Natural killer cell treated with Interleukin-12 subunit alpha and Interleukin-12 subunit beta and Interleukin-15 and Interleukin-18, amount 100 ng/mL, for 72 hours (primary cell): ENCODE results near the gene PHOX2A. TPM values are rescaled to one million over a fixed set of nuclear protein-coding genes. Genes with fewer than 3 reads are reported as not detected.

Experiments used
- ATAC-seq, 2 donors: fragments of 150-1000 bp; cut with Tn5 transposase in 1 of 2; sonication (Bioruptor Pico), chemical (Tn5 transposase) in 1 of 2; 2 replicates each; pipeline ENCODE4 v1.10.0; 2021
- DNase-seq: peaks from one replicate; pipeline ENCODE4 v3.0.0; 2022; ENCODE audit warnings: low spot score
- H3K27ac Mint-ChIP-seq, 2 donors: 1 replicate in 1 of 2; 2 replicates in 1 of 2; pipeline ENCODE4 v1.8.0; 2022; ENCODE audit warnings: mixed read lengths in 2 of 2, mild to moderate bottlenecking in 1 of 2, moderate library complexity in 1 of 2
- H3K27me3 Mint-ChIP-seq, 2 donors: 1 replicate in 1 of 2; 2 replicates in 1 of 2; pipeline ENCODE4 v1.8.0; 2022; ENCODE audit warnings: mixed read lengths in 2 of 2
- H3K36me3 Mint-ChIP-seq: one replicate; pipeline ENCODE4 v1.8.0; 2022; ENCODE audit warnings: mixed read lengths
- H3K4me1 Mint-ChIP-seq, 2 donors: 1 replicate in 1 of 2; 2 replicates in 1 of 2; pipeline ENCODE4 v1.8.0; 2022; ENCODE audit warnings: low read depth in 2 of 2, mixed read lengths in 2 of 2, mild to moderate bottlenecking in 1 of 2
- H3K4me3 Mint-ChIP-seq: one replicate; pipeline ENCODE4 v1.8.0; 2022; ENCODE audit warnings: mixed read lengths
- H3K9me3 Mint-ChIP-seq: 2 replicates; pipeline ENCODE4 v1.8.0; 2022; ENCODE audit warnings: mixed read lengths
- total RNA-seq, 2 donors: library from RNA; stranded (reverse); gene quantifications; one replicate each; pipeline ENCODE4 v1.2.3, GENCODE V29; 2022

PHOX2A gene
- total RNA-seq, 2 donors from 2014 or later, result not detected

- DNase-seq, result no peak
- no peak overlapping the region for H3K4me3 Mint-ChIP-seq
- H3K9me3 Mint-ChIP-seq, result no peaks in the 10 kb centered on the region
- H3K4me1 Mint-ChIP-seq, result peaks cover 32 to 34% of the 10 kb centered on the region in 2 donors
- H3K27me3 Mint-ChIP-seq, result peaks cover 37 to 43% of the 10 kb centered on the region in 2 donors
- H3K27ac Mint-ChIP-seq, result no peak overlapping the region
- H3K36me3 Mint-ChIP-seq, result no peaks in the 10 kb centered on the region
- no peak for ATAC-seq
Measured at GRCh38 chr11:72243173-72244059, 560 bp downstream of the PHOX2A start.

DNA sequence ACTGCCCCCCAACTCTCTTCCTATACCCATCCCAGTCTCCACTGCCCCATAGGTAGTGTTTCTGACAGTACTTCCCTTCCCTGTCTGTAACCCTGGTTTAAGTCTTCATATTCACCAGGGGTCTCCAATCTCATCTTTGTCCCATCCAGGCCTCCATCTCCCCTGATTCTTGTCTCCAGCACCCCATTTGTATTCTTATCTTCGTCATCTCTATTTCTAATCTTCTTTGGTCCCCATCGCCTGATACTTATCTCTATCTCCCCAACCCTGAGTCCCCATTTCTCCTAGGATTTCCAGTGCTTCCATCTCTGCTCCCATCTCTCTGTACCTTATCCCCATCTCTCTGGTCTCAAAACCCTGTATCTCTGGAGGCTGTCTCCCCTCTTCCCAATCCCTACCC, 1.8 kb downstream of the PHOX2A start:
- H3K9me3 Mint-ChIP-seq, result no peaks in the 10 kb centered on the region
- ATAC-seq, result no peak
- H3K4me3 Mint-ChIP-seq, result peak overlapping the region; percentile 8
- no peak overlapping the region for H3K27ac Mint-ChIP-seq
- H3K4me1 Mint-ChIP-seq, result peaks cover 32 to 34% of the 10 kb centered on the region in 2 donors
- peaks cover 37 to 38% of the 10 kb centered on the region in 2 donors for H3K27me3 Mint-ChIP-seq
- H3K36me3 Mint-ChIP-seq, result no peaks in the 10 kb centered on the region
- DNase-seq, result no peak

DNA sequence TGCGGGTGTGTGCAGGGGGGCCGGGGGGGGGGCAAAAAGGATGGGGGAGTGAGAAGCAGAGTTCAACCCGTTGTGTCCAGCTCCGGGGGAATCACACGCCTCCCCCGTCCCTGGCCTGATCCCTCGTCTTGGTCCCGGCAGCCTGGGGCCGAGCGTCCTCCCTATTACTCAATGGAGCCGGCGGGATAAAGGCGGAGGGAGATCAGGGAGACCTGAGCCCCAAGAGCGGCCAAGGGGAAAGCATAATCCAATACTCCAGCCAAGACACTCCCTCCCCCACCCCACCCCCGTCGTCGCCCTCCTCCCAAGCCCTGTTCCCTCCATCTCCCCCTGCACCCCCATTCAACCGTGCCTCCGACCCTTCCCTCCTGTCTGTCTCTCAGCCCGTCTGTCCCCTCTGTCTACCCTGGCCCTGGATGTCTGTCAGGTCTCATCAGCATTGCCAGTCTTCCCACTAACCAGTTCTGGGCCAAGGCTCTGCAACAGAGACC, 2.6 kb downstream of the PHOX2A start:
- ATAC-seq (no peak), DNase-seq (no peak)
- Mint-ChIP-seq H3K4me1 (peaks cover 32 to 34% of the 10 kb centered on the region in 2 donors), H3K36me3 (no peaks in the 10 kb centered on the region), H3K4me3 (peak overlapping the region; percentile 8), H3K27ac (no peak overlapping the region), H3K9me3 (no peaks in the 10 kb centered on the region), H3K27me3 (peaks cover 37 to 38% of the 10 kb centered on the region in 2 donors)

GRCh38 chr11:72240461-72241290, 3.3 kb downstream of the PHOX2A start:
- peaks cover 32 to 34% of the 10 kb centered on the region in 2 donors for H3K4me1 Mint-ChIP-seq
- peak overlapping the region; percentile 66 for H3K4me3 Mint-ChIP-seq
- H3K27ac Mint-ChIP-seq, result no peak overlapping the region
- H3K9me3 Mint-ChIP-seq, result no peaks in the 10 kb centered on the region
- H3K27me3 Mint-ChIP-seq, result peaks cover 37 to 38% of the 10 kb centered on the region in 2 donors
- no peak for DNase-seq
- H3K36me3 Mint-ChIP-seq, result no peaks in the 10 kb centered on the region
- ATAC-seq, result no peak

GRCh38 chr11:72239849-72240460, 4.0 kb downstream of the PHOX2A start:
- no peaks in the 10 kb centered on the region for H3K9me3 Mint-ChIP-seq
- ATAC-seq (no peak), DNase-seq (no peak)
- no peak overlapping the region for H3K27ac Mint-ChIP-seq
- H3K4me3 Mint-ChIP-seq, result peak overlapping the region; percentile 66
- peaks cover 32 to 34% of the 10 kb centered on the region in 2 donors for H3K4me1 Mint-ChIP-seq
- H3K36me3 Mint-ChIP-seq, result no peaks in the 10 kb centered on the region
- peaks cover 37 to 38% of the 10 kb centered on the region in 2 donors for H3K27me3 Mint-ChIP-seq

GRCh38 chr11:72239313-72239848, 4.6 kb downstream of the PHOX2A start:
- H3K9me3 Mint-ChIP-seq, result no peaks in the 10 kb centered on the region
- H3K4me3 Mint-ChIP-seq, result peak overlapping the region; percentile 59
- ATAC-seq (peak; percentile 65 to 84), DNase-seq (peak; percentile 73)
- H3K36me3 Mint-ChIP-seq, result no peaks in the 10 kb centered on the region
- no peak overlapping the region for H3K27ac Mint-ChIP-seq
- peaks cover 28 to 32% of the 10 kb centered on the region in 2 donors for H3K4me1 Mint-ChIP-seq
- H3K27me3 Mint-ChIP-seq, result peaks cover 32 to 37% of the 10 kb centered on the region in 2 donors

- ATAC-seq, result no peak
- H3K4me3 Mint-ChIP-seq, result no peak overlapping the region
- H3K27me3 Mint-ChIP-seq, result peaks cover 32 to 37% of the 10 kb centered on the region in 2 donors
- no peak overlapping the region for H3K27ac Mint-ChIP-seq
- no peak for DNase-seq
- H3K36me3 Mint-ChIP-seq, result no peaks in the 10 kb centered on the region
- H3K9me3 Mint-ChIP-seq, result no peaks in the 10 kb centered on the region
- H3K4me1 Mint-ChIP-seq, result peaks cover 27 to 36% of the 10 kb centered on the region in 2 donors
Measured at GRCh38 chr11:72238492-72239312, 5.3 kb downstream of the PHOX2A start.

GRCh38 chr11:72238040-72238450, 5.9 kb downstream of the PHOX2A start:
- Mint-ChIP-seq H3K4me3 (no peak overlapping the region), H3K9me3 (no peaks in the 10 kb centered on the region), H3K36me3 (no peaks in the 10 kb centered on the region), H3K27ac (no peak overlapping the region), H3K4me1 (peaks cover 22 to 31% of the 10 kb centered on the region in 2 donors), H3K27me3 (peaks cover 27 to 30% of the 10 kb centered on the region in 2 donors)
- peak; percentile 43 to 46 for ATAC-seq
- no peak for DNase-seq

GRCh38 chr11:72237112-72237931, 6.7 kb downstream of the PHOX2A start:
- H3K4me3 Mint-ChIP-seq, result no peak overlapping the region
- no peaks in the 10 kb centered on the region for H3K9me3 Mint-ChIP-seq
- H3K27me3 Mint-ChIP-seq, result peaks cover 22 to 23% of the 10 kb centered on the region in 2 donors
- H3K27ac Mint-ChIP-seq, result no peak overlapping the region
- H3K4me1 Mint-ChIP-seq, result peaks cover 22 to 30% of the 10 kb centered on the region in 2 donors
- no peaks in the 10 kb centered on the region for H3K36me3 Mint-ChIP-seq
- DNase-seq, result no peak
- ATAC-seq, result no peak

DNA sequence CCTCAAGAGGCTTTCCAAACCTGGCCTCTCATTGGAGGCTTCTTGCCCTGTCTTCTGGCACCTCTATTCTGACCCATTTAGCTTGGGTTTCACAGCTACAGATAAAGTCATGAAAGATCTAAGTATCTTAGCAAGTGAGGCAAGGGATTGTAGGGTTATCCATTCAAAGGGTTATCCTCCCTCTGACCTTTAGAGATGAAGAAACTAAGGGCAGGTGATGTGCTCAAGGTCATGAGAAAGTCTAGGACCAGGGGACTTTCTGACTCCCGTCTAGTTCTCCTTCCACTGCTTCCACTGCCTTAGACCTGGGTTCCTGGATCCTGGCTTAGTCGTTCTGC, 7.2 kb downstream of the PHOX2A start:
- no peaks in the 10 kb centered on the region for H3K36me3 Mint-ChIP-seq
- no peak overlapping the region for H3K4me3 Mint-ChIP-seq
- peaks cover 17 to 24% of the 10 kb centered on the region in 2 donors for H3K4me1 Mint-ChIP-seq
- peaks cover 16 to 17% of the 10 kb centered on the region in 2 donors for H3K27me3 Mint-ChIP-seq
- no peaks in the 10 kb centered on the region for H3K9me3 Mint-ChIP-seq
- DNase-seq (no peak), ATAC-seq (no peak)
- H3K27ac Mint-ChIP-seq, result no peak overlapping the region

DNA sequence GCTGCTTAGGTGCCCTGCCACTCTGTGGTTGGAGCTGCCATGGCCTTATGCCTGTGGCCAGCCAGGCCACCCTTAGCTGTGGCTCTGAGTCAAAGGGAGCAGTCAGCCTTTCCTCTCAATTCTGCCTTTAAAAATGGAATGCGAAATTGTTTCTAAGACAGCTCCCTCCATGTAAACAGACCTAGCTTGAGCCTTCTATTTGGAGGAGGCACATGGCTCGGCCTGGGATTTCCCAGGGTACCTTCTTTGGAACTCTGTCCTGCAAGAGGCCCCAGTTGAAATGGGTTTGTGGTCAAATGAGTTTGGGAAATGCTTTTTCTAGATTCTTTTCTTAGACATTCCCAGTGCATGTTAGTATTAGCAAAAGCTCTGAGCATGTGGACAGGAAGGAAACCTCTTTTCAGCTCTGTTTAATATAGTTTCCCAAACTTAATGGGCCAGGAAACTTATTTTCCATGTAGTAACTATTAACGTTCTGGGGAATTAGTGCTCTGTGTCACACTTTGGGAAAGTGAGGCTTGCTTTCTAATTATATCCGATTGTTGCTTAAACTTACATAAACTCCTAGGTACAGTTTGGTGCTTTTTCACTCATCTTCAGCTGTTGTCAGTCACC, 7.8 kb downstream of the PHOX2A start:
- Mint-ChIP-seq H3K4me1 (peaks cover 15 to 21% of the 10 kb centered on the region in 2 donors), H3K9me3 (no peaks in the 10 kb centered on the region), H3K27ac (no peak overlapping the region), H3K27me3 (peaks cover 11 to 12% of the 10 kb centered on the region in 2 donors), H3K36me3 (no peaks in the 10 kb centered on the region), H3K4me3 (no peak overlapping the region)
- DNase-seq (no peak), ATAC-seq (no peak)
